Mesendoderm (in vitro differentiated cells): ENCODE results near the gene TRRAP. TPM values are rescaled to one million over a fixed set of nuclear protein-coding genes. Genes with fewer than 3 reads are reported as not detected.
A peak's percentile ranks its signal among the peaks of the same experiment; 100 is the strongest.

Experiments used
- DNase-seq: peaks from one replicate; pipeline ENCODE4 v3.0.0; 2013
- H2AK5ac ChIP-seq: 2 replicates; pipeline ENCODE4 v1.6.1; 2013; ENCODE audit warnings: low read length, inconsistent platforms
- H2BK120ac ChIP-seq: 2 replicates; pipeline ENCODE4 v1.6.1; 2013; ENCODE audit warnings: low read depth, mild to moderate bottlenecking, low read length, moderate library complexity, mixed read lengths
- H2BK15ac ChIP-seq: replicated peaks from 2 replicates; pipeline ENCODE4 v1.6.1; 2013; ENCODE audit warnings: low read depth, mild to moderate bottlenecking, moderate library complexity
- H2BK5ac ChIP-seq: 2 replicates; pipeline ENCODE4 v1.6.1; 2013; ENCODE audit warnings: low read length, inconsistent platforms
- H3K18ac ChIP-seq: 2 replicates; pipeline ENCODE4 v1.6.1; 2013; ENCODE audit warnings: mild to moderate bottlenecking, low read length, mixed read lengths
- H3K23ac ChIP-seq: one replicate; pipeline ENCODE4 v1.6.1; 2013; ENCODE audit warnings: low read length
- H3K27ac ChIP-seq: 2 replicates; pipeline ENCODE4 v1.5.1; 2013; ENCODE audit warnings: low read depth, mild to moderate bottlenecking, inconsistent platforms, low read length, moderate library complexity
- H3K27me3 ChIP-seq: 2 replicates; pipeline ENCODE4 v1.6.1; 2013; ENCODE audit warnings: low read length, control low read depth, mild to moderate bottlenecking, inconsistent platforms; ENCODE audit not compliant: insufficient read depth, poor library complexity
- H3K36me3 ChIP-seq: 2 replicates; pipeline ENCODE4 v1.6.1; 2013; ENCODE audit warnings: low read length, inconsistent platforms; ENCODE audit not compliant: control insufficient read depth, insufficient read depth
- H3K4ac ChIP-seq: one replicate; pipeline ENCODE4 v1.6.1; 2013; ENCODE audit warnings: low read depth, mild to moderate bottlenecking, low read length, moderate library complexity
- H3K4me1 ChIP-seq: 2 replicates; pipeline ENCODE4 v1.6.1; 2013; ENCODE audit warnings: low read depth, low read length, inconsistent platforms; ENCODE audit not compliant: control insufficient read depth
- H3K4me2 ChIP-seq: 2 replicates; pipeline ENCODE4 v1.6.1; 2013; ENCODE audit warnings: low read length
- H3K4me3 ChIP-seq: 2 replicates; pipeline ENCODE4 v1.5.1; 2013; ENCODE audit warnings: mild to moderate bottlenecking, low read length
- H3K56ac ChIP-seq: one replicate; pipeline ENCODE4 v1.6.1; 2013; ENCODE audit warnings: low read length
- H3K79me1 ChIP-seq: 2 replicates; pipeline ENCODE4 v1.6.1; 2013; ENCODE audit warnings: low read length, inconsistent platforms
- H3K79me2 ChIP-seq: 2 replicates; pipeline ENCODE4 v1.6.1; 2013; ENCODE audit warnings: mild to moderate bottlenecking, low read length; ENCODE audit not compliant: control insufficient read depth, insufficient read depth
- H3K9ac ChIP-seq: 2 replicates; pipeline ENCODE4 v1.6.1; 2013; ENCODE audit warnings: low read length, inconsistent platforms
- H4K5ac ChIP-seq: one replicate; pipeline ENCODE4 v1.6.1; 2013; ENCODE audit warnings: low read length
- H4K8ac ChIP-seq: one replicate; pipeline ENCODE4 v1.6.1; 2013; ENCODE audit warnings: low read depth, mild to moderate bottlenecking, control low read depth, low read length, moderate library complexity
- WGBS: extraction: QIAGEN DNeasy Blood & Tissue Kit; methylation state at CpG from one replicate; pipeline ENCODE4 v1.1.7; 2013; ENCODE audit warnings: low lambda C conversion rate, missing lambda C conversion rate; ENCODE audit not compliant: insufficient coverage; ENCODE audit errors: extremely low coverage; 5-methylcytosine and 5-hydroxymethylcytosine counted together
- polyA plus RNA-seq, 2 experiments: library from polyadenylated mRNA; stranded (reverse); fragments of 200-250 nt; gene quantifications; one replicate each; pipeline ENCODE4 v1.2.3, GENCODE V29; 2013

The TRRAP gene
- 13.4 TPM for polyA plus RNA-seq (2013, experiment 1 of 2)
- polyA plus RNA-seq (2013, experiment 2 of 2): 13.0 TPM

- H4K5ac ChIP-seq: no peak within 1 kb of the TSS
- H3K27me3 ChIP-seq: no peaks in the 10 kb centered on the region
- H3K9ac ChIP-seq: peak within 1 kb of the TSS; percentile 82
- H2BK5ac ChIP-seq: peak within 1 kb of the TSS; percentile 45
- H3K36me3 ChIP-seq: peaks cover 2% of the 10 kb centered on the region
- H2BK120ac ChIP-seq: peak within 1 kb of the TSS; percentile 34
- DNase-seq: peak; percentile 81
- no CpG with 5 or more reads among the region's 113 CpGs for WGBS
- H3K18ac ChIP-seq: peak within 1 kb of the TSS; percentile 97
- H3K56ac ChIP-seq: peak within 1 kb of the TSS; percentile 96
- peak within 1 kb of the TSS; percentile 86 for H3K4me3 ChIP-seq
- H3K23ac ChIP-seq: no peak within 1 kb of the TSS
- H3K27ac ChIP-seq: peak within 1 kb of the TSS; percentile 94
- H3K4ac ChIP-seq: peak within 1 kb of the TSS; percentile 93
- H3K4me2 ChIP-seq: peak within 1 kb of the TSS; percentile 63
- H2BK15ac ChIP-seq: no peak within 1 kb of the TSS
- no peak within 1 kb of the TSS for H2AK5ac ChIP-seq
- peaks cover 5% of the 10 kb centered on the region for H3K79me1 ChIP-seq
- peak within 1 kb of the TSS; percentile 93 for H4K8ac ChIP-seq
- H3K4me1 ChIP-seq: no peaks in the 10 kb centered on the region
- peaks cover 15% of the 10 kb centered on the region for H3K79me2 ChIP-seq
These were observed at the start of gene TRRAP for GRCh38 chr7:98878365-98879197. Gene TRRAP (plus strand): TSS chr7:98878532. CDS start chr7:98881151, 2,619 bp downstream.

- H3K79me1 ChIP-seq: no peaks in the 10 kb centered on the region
- H3K4me3 ChIP-seq: no peak overlapping the region
- no peak overlapping the region for H3K4me2 ChIP-seq
- H3K79me2 ChIP-seq: no peaks in the 10 kb centered on the region
- H3K27me3 ChIP-seq: no peaks in the 10 kb centered on the region
- no peaks in the 10 kb centered on the region for H3K36me3 ChIP-seq
- H2BK5ac ChIP-seq: no peak overlapping the region
- no peak overlapping the region for H2BK15ac ChIP-seq
- DNase-seq: no peak
- peaks cover 2% of the 10 kb centered on the region for H3K4me1 ChIP-seq
- no peak overlapping the region for H3K27ac ChIP-seq
- no peak overlapping the region for H3K56ac ChIP-seq
- H2BK120ac ChIP-seq: no peak overlapping the region
- H2AK5ac ChIP-seq: no peak overlapping the region
- H4K8ac ChIP-seq: no peak overlapping the region
- no peak overlapping the region for H3K23ac ChIP-seq
- H3K9ac ChIP-seq: no peak overlapping the region
- no peak overlapping the region for H3K4ac ChIP-seq
- no CpG with 5 or more reads among the region's 2 CpGs for WGBS
- no peak overlapping the region for H3K18ac ChIP-seq
- H4K5ac ChIP-seq: no peak overlapping the region
These were observed 47.3 kb upstream of the TRRAP start for GRCh38 chr7:98830972-98831548.

GRCh38 chr7:98831641-98832221 is 46.6 kb upstream of the TRRAP start:
- Histone ChIP-seq H3K4me1 (peaks cover under 1% of the 10 kb centered on the region), H2BK15ac (no peak overlapping the region), H3K18ac (no peak overlapping the region), H3K56ac (no peak overlapping the region), H2BK5ac (no peak overlapping the region), H4K5ac (no peak overlapping the region), H2AK5ac (no peak overlapping the region), H3K27ac (no peak overlapping the region), H3K23ac (no peak overlapping the region), H3K4me2 (no peak overlapping the region), H3K79me2 (no peaks in the 10 kb centered on the region), H3K4ac (no peak overlapping the region), H3K4me3 (no peak overlapping the region), H3K79me1 (no peaks in the 10 kb centered on the region), H3K36me3 (no peaks in the 10 kb centered on the region), H4K8ac (no peak overlapping the region), H2BK120ac (no peak overlapping the region), H3K9ac (no peak overlapping the region), H3K27me3 (no peaks in the 10 kb centered on the region)
- WGBS: no CpG with 5 or more reads among the region's 8 CpGs
- DNase-seq: peak; percentile 51

DNA sequence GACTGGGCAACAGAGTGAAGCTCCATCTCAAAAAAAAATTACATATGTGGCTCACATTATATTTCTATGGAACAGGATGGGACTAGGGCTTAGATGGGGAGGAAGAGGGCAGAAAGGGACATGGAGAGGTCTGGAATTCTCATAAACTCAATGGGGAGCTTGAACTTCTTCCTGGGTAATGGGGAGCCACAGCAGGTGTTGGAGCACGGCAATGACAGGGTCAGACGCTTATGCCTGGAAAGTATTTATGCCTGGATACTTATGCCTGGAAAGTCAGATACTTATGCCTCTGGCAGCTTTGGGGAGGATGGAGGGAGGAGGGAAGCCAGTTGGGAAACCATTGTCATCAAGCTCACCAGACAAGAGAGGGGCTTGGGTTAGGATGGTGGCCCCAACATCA is 45.3 kb upstream of the TRRAP start:
- H3K56ac ChIP-seq: no peak overlapping the region
- no peaks in the 10 kb centered on the region for H3K79me2 ChIP-seq
- H3K23ac ChIP-seq: no peak overlapping the region
- H2BK120ac ChIP-seq: no peak overlapping the region
- no peak overlapping the region for H2AK5ac ChIP-seq
- H3K18ac ChIP-seq: no peak overlapping the region
- no peak overlapping the region for H3K4me2 ChIP-seq
- H3K27me3 ChIP-seq: no peaks in the 10 kb centered on the region
- H3K4me1 ChIP-seq: no peaks in the 10 kb centered on the region
- no peak overlapping the region for H3K27ac ChIP-seq
- no peak overlapping the region for H3K4me3 ChIP-seq
- H4K5ac ChIP-seq: no peak overlapping the region
- no peaks in the 10 kb centered on the region for H3K36me3 ChIP-seq
- H4K8ac ChIP-seq: no peak overlapping the region
- no peak overlapping the region for H3K9ac ChIP-seq
- no peak overlapping the region for H2BK15ac ChIP-seq
- H3K4ac ChIP-seq: no peak overlapping the region
- DNase-seq: no peak
- no peak overlapping the region for H2BK5ac ChIP-seq
- WGBS: no CpG with 5 or more reads among the region's 2 CpGs
- no peaks in the 10 kb centered on the region for H3K79me1 ChIP-seq

DNA sequence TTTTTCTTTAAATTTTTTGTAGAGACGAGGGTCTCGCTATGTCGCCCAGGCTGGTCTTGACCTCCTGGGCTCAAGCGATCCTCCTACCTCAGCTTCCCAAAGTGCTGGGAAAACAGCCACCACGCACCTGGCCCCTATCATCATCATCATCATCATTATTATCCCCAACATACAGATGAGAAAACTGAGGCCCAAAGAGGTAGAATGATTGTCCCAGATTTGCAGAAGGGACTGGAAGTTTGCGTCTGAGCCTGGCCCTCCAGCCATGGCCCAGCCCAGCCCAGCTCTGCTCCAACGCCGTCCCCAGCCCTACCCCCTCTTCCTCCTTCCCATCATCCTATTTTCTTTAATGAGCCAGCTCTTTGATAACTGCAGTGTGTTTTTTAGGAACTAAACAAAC is 43.4 kb upstream of the TRRAP start:
- Histone ChIP-seq H3K9ac (no peak overlapping the region), H3K4ac (no peak overlapping the region), H3K27me3 (no peaks in the 10 kb centered on the region), H2BK5ac (no peak overlapping the region), H3K23ac (no peak overlapping the region), H3K79me1 (no peaks in the 10 kb centered on the region), H3K4me1 (no peaks in the 10 kb centered on the region), H4K8ac (no peak overlapping the region), H4K5ac (no peak overlapping the region), H2BK120ac (no peak overlapping the region), H3K4me3 (no peak overlapping the region), H3K56ac (no peak overlapping the region), H3K27ac (no peak overlapping the region), H3K4me2 (no peak overlapping the region), H2BK15ac (no peak overlapping the region), H3K18ac (no peak overlapping the region), H3K79me2 (no peaks in the 10 kb centered on the region), H2AK5ac (no peak overlapping the region), H3K36me3 (no peaks in the 10 kb centered on the region)
- no peak for DNase-seq
- no CpG with 5 or more reads among the region's 8 CpGs for WGBS
